ENCODE results near the gene WFDC10A. TPM values are rescaled to one million over a fixed set of nuclear protein-coding genes. Genes with fewer than 3 reads are reported as not detected.
"Not testable (repeated sequence)": the region's sequence is repeated elsewhere in the genome, so short reads cannot be mapped to it uniquely, and the experiment has no call there.

The WFDC10A gene
- total RNA-seq, 1 donor from 2014 or later, result not detected

GRCh38 chr20:45639687-45640086, 10.1 kb downstream of the WFDC10A start:
- H3K4me3 ChIP-seq (ENCODE audit: low read depth, low read length), result no peak overlapping the region
- TF ChIP-seq CTCF (IDR thresholded peaks at IDR 0.05; ENCODE audit: insufficient read depth, low read length, severe bottlenecking), result no peak
- no peaks in the 10 kb centered on the region for H3K27me3 ChIP-seq (ENCODE audit: control insufficient read depth, insufficient read depth, low read length)
- FAIRE-seq (no peak), DNase-seq (ENCODE audit: low read depth) (no peak)
- H3K36me3 ChIP-seq (ENCODE audit: control insufficient read depth, insufficient read depth, low read length), result no peaks in the 10 kb centered on the region

- not testable (repeated sequence) for FAIRE-seq; H3K4me3 ChIP-seq (ENCODE audit: low read depth, low read length)
Observed at GRCh38 chr20:45641076-45641475, 11.5 kb downstream of the WFDC10A start.

GRCh38 chr20:45645869-45646268, 16.3 kb downstream of the WFDC10A start:
- DNase-seq (ENCODE audit: low read depth); H3K4me3 ChIP-seq (ENCODE audit: low read depth, low read length); FAIRE-seq; H3K27me3 ChIP-seq (ENCODE audit: control insufficient read depth, insufficient read depth, low read length); H3K36me3 ChIP-seq (ENCODE audit: control insufficient read depth, insufficient read depth, low read length): not testable (repeated sequence)

More at GRCh38 chr20:45641076-45641475, 11.5 kb downstream of the WFDC10A start:
- DNase-seq (ENCODE audit: low read depth); H3K27me3 ChIP-seq (ENCODE audit: control insufficient read depth, insufficient read depth, low read length); H3K36me3 ChIP-seq (ENCODE audit: control insufficient read depth, insufficient read depth, low read length): not testable (repeated sequence)

GRCh38 chr20:45646875-45647274, 17.3 kb downstream of the WFDC10A start:
- FAIRE-seq, result no peak
- no peaks in the 10 kb centered on the region for H3K27me3 ChIP-seq (ENCODE audit: control insufficient read depth, insufficient read depth, low read length)

GRCh38 chr20:45647441-45648050, 18.0 kb downstream of the WFDC10A start:
- FAIRE-seq (no peak), DNase-seq (ENCODE audit: low read depth) (no peak)
- TF ChIP-seq CTCF (IDR thresholded peaks at IDR 0.05; ENCODE audit: insufficient read depth, low read length, severe bottlenecking), result no peak
- Histone ChIP-seq H3K4me3 (ENCODE audit: low read depth, low read length) (no peak overlapping the region), H3K27me3 (ENCODE audit: control insufficient read depth, insufficient read depth, low read length) (no peaks in the 10 kb centered on the region), H3K36me3 (ENCODE audit: control insufficient read depth, insufficient read depth, low read length) (no peaks in the 10 kb centered on the region)

More at GRCh38 chr20:45646875-45647274, 17.3 kb downstream of the WFDC10A start:
- TF ChIP-seq CTCF (IDR thresholded peaks at IDR 0.05; ENCODE audit: insufficient read depth, low read length, severe bottlenecking), result no peak
- Histone ChIP-seq H3K4me3 (ENCODE audit: low read depth, low read length) (no peak overlapping the region), H3K36me3 (ENCODE audit: control insufficient read depth, insufficient read depth, low read length) (no peaks in the 10 kb centered on the region)
- no peak for DNase-seq (ENCODE audit: low read depth)

GRCh38 chr20:45649312-45649863, 19.8 kb downstream of the WFDC10A start:
- FAIRE-seq (no peak), DNase-seq (ENCODE audit: low read depth) (no peak)
- TF ChIP-seq CTCF (IDR thresholded peaks at IDR 0.05; ENCODE audit: insufficient read depth, low read length, severe bottlenecking), result no peak
- Histone ChIP-seq H3K27me3 (ENCODE audit: control insufficient read depth, insufficient read depth, low read length) (no peaks in the 10 kb centered on the region), H3K36me3 (ENCODE audit: control insufficient read depth, insufficient read depth, low read length) (no peaks in the 10 kb centered on the region), H3K4me3 (ENCODE audit: low read depth, low read length) (no peak overlapping the region)

GRCh38 chr20:45651726-45652125, 22.2 kb downstream of the WFDC10A start:
- H3K4me3 ChIP-seq (ENCODE audit: low read depth, low read length); H3K27me3 ChIP-seq (ENCODE audit: control insufficient read depth, insufficient read depth, low read length); DNase-seq (ENCODE audit: low read depth); FAIRE-seq; H3K36me3 ChIP-seq (ENCODE audit: control insufficient read depth, insufficient read depth, low read length): not testable (repeated sequence)

GRCh38 chr20:45657038-45657437, 27.5 kb downstream of the WFDC10A start:
- not testable (repeated sequence) for H3K27me3 ChIP-seq (ENCODE audit: control insufficient read depth, insufficient read depth, low read length); FAIRE-seq; DNase-seq (ENCODE audit: low read depth); H3K36me3 ChIP-seq (ENCODE audit: control insufficient read depth, insufficient read depth, low read length); H3K4me3 ChIP-seq (ENCODE audit: low read depth, low read length)
